Measurements from ENCODE around the gene ARL15. TPM values are rescaled to one million over a fixed set of nuclear protein-coding genes. Genes with fewer than 3 reads are reported as not detected.

The ARL15 gene
- total and polyA plus RNA-seq, 2 of the 8 experiments (the other 6 are each of a cell fraction or from before 2014, with no cell fraction given), result 9.9 to 21.2 TPM

- no peak overlapping the region for H2BK120ac ChIP-seq (replicated peaks; ENCODE audit: low read depth, low read length)
- no peak overlapping the region for H3K4me2 ChIP-seq (ENCODE audit: insufficient read depth in 1 of 2, low read depth in 2 of 2, low read length in 2 of 2)
- H3K9ac ChIP-seq (replicated peaks in 1 of 4; ENCODE audit: extremely low read depth in 1 of 4, low read depth in 3 of 4, low read length in 3 of 4), result no peak overlapping the region
- ChIA-PET CTCF (ENCODE audit: partially characterized antibody) (interaction anchor here (2.2 to 2.4 kb wide), 2 partner anchors 16 to 53 kb away, joined by 9 to 14 read pairs; no protein-coding TSS in a partner anchor), POLR2A (ENCODE audit: partially characterized antibody) (interaction anchor here (1.7 kb wide), 1 partner anchor 51 kb away, joined by 6 read pairs; the partner anchor contains the start of gene ARL15)
- H3K79me1 ChIP-seq (ENCODE audit: low read depth, low read length), result no peaks in the 10 kb centered on the region
- no peak overlapping the region for H4K8ac ChIP-seq (ENCODE audit: extremely low read depth, insufficient read depth, low read length)
- no peaks in the 10 kb centered on the region for H4K20me1 ChIP-seq (replicated peaks in 1 of 2; ENCODE audit: control insufficient read depth in 1 of 2, insufficient read depth in 2 of 2, low read length in 2 of 2)
- H3K56ac ChIP-seq (replicated peaks; ENCODE audit: insufficient read length, low read depth, low read length), result no peak overlapping the region
- H3K4me1 ChIP-seq (replicated peaks in 1 of 4; ENCODE audit: control insufficient read depth in 3 of 4, insufficient read depth in 4 of 4, low read length in 3 of 4), result no peaks in the 10 kb centered on the region
- H3K18ac ChIP-seq (ENCODE audit: extremely low read depth, low read length), result no peak overlapping the region
- no peaks in the 10 kb centered on the region for H3K27me3 ChIP-seq (replicated peaks in 1 of 4; ENCODE audit: control insufficient read depth in 3 of 4, extremely low read depth in 1 of 4, insufficient read depth in 3 of 4, low read length in 3 of 4)
- no peak overlapping the region for H4K91ac ChIP-seq (replicated peaks; ENCODE audit: insufficient read length, low read length)
- FAIRE-seq, result no peak
- H2BK5ac ChIP-seq (ENCODE audit: low read depth, low read length), result no peak overlapping the region
- no peaks in the 10 kb centered on the region for H3K9me3 ChIP-seq (ENCODE audit: insufficient read depth in 2 of 2, low read depth in 1 of 2, low read length in 1 of 2)
- H2AK5ac ChIP-seq (ENCODE audit: low read depth, low read length), result 0 out of 2 replicates have a peak overlapping the region, but pooled peaks have one; percentile 16
- no peak overlapping the region for H3K4ac ChIP-seq (replicated peaks; ENCODE audit: insufficient read length, low read depth, low read length)
- no peaks in the 10 kb centered on the region for H3K23me2 ChIP-seq (ENCODE audit: low read depth, low read length)
- H2AFZ ChIP-seq (ENCODE audit: low read length), result no peak overlapping the region
- no peak overlapping the region for H2BK12ac ChIP-seq (ENCODE audit: low read depth, low read length)
- H2BK20ac ChIP-seq (ENCODE audit: low read length), result no peak overlapping the region
- H3K36me3 ChIP-seq (ENCODE audit: control insufficient read depth in 2 of 4, insufficient read depth in 4 of 4, low read length in 3 of 4), result no peaks in the 10 kb centered on the region
- H2BK15ac ChIP-seq (ENCODE audit: low read length), result no peak overlapping the region
- no peak for DNase-seq (ENCODE audit: low read depth in 1 of 2, low spot score in 2 of 2)
- H3K4me3 ChIP-seq (ENCODE audit: extremely low read depth in 1 of 4, insufficient read depth in 2 of 4, low read depth in 3 of 4, low read length in 4 of 4), result no peak overlapping the region
- no peak overlapping the region for H3K14ac ChIP-seq (ENCODE audit: insufficient read length)
- 0 out of 4 replicates have a peak, but pooled peaks cover 0 to 8% of the 10 kb centered on the region in 2 experiments for H3K79me2 ChIP-seq (ENCODE audit: control insufficient read depth in 1 of 2, insufficient read depth in 2 of 2, low read length in 2 of 2)
- no peak overlapping the region for H3K23ac ChIP-seq (ENCODE audit: insufficient read length)
- no peak overlapping the region for H4K5ac ChIP-seq (ENCODE audit: insufficient read length, low read depth, low read length)
- H3K27ac ChIP-seq (ENCODE audit: low read depth, low read length), result no peak overlapping the region
- TF ChIP-seq NRF1 (IDR thresholded peaks at IDR 0.05; ENCODE audit: low read depth, low read length), result no peak
- TF ChIP-seq YY1 (IDR thresholded peaks at IDR 0.05; ENCODE audit: low read depth, low read length), result no peak
- TF ChIP-seq EP300 (IDR thresholded peaks at IDR 0.05; ENCODE audit: borderline replicate concordance in 1 of 2, low read depth in 2 of 2, low read length in 2 of 2), result no peak
- TF ChIP-seq RAD21 (IDR thresholded peaks at IDR 0.05 in 1 of 2, conservative IDR thresholded peaks at IDR 0.05 in 1 of 2; ENCODE audit: low read depth in 2 of 2, low read length in 2 of 2), result no peak
- no peak for TF ChIP-seq RBBP5 (IDR thresholded peaks at IDR 0.05; ENCODE audit: borderline replicate concordance, low read depth, low read length)
- no peak for TF ChIP-seq SIX5 (IDR thresholded peaks at IDR 0.05; ENCODE audit: low read depth, low read length)
- no peak for TF ChIP-seq CTCF (IDR thresholded peaks at IDR 0.05; ENCODE audit: control extremely low read depth in 1 of 3, insufficient read depth in 1 of 3, low read depth in 1 of 3, low read length in 3 of 3)
- TF ChIP-seq CEBPB (IDR thresholded peaks at IDR 0.05; ENCODE audit: low read depth, low read length), result no peak
- TF ChIP-seq TAF1 (IDR thresholded peaks at IDR 0.05; ENCODE audit: low read depth, low read length), result no peak
- TF ChIP-seq E2F6 (IDR thresholded peaks at IDR 0.05), result no peak
- TF ChIP-seq POLR2AphosphoS5 (IDR thresholded peaks at IDR 0.05; ENCODE audit: low read depth, low read length), result no peak
- TF ChIP-seq MAFK (IDR thresholded peaks at IDR 0.05; ENCODE audit: low read depth, low read length), result no peak
These were observed 51.3 kb downstream of the ARL15 start for GRCh38 chr5:54259090-54259489.

Data from H1 (cell line).